C4-2B (cell line): ENCODE data around the gene COL4A2.

ENCODE experiments used
- ZFX ChIP-seq: fragments of 450-650 bp; IDR thresholded peaks from 2 replicates; pipeline ENCODE4 v1.6.1; 2017
- TF ChIP-seq, protein P1 (sequence below): fragments of 450-650 bp; conservative IDR thresholded peaks from 2 replicates; pipeline ENCODE4 v1.5.1; 2017; ENCODE audit warnings: mild to moderate bottlenecking

DNA sequence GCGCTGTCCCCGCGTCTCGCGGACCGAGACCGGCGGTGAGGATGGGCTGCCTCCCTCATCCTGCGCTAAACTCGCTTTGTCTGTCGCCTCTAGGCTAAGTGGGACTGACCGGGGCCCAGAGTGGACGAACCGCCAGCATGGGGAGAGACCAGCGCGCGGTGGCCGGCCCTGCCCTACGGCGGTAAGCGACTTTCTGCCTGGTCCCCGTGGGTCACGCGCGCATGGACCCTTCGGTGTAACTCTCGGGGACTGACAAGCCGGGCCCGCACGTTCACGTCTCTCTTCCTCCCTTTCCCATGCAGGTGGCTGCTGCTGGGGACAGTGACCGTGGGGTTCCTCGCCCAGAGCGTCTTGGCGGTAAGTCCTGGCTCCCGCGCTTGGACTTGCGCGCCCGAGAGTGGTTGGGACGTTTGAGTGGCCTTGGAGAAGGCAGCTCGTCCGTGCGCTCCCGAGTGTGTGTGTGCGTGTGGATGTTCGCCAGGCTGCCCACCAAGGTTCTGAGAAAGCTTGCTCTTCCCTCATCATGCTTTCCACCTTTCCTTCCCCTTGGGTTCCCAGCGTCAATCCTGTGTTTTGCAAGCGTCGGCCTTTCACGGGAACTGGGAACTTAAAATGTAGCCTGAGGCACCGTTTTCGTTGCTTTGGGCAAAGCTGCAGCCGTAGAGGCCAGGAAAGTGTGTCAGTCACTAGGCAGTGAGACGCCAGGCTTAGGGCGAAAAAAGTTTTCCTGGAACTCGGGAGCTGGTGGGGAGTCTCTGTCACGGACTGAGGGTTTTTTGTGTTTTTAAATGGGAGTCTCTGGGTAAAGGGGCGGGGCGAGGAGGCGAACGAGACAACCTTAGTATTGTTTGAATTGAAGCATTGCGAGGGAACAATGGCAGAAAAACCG lies 927 bp downstream of the COL4A2 start:
- TF ChIP-seq, protein P1, sequence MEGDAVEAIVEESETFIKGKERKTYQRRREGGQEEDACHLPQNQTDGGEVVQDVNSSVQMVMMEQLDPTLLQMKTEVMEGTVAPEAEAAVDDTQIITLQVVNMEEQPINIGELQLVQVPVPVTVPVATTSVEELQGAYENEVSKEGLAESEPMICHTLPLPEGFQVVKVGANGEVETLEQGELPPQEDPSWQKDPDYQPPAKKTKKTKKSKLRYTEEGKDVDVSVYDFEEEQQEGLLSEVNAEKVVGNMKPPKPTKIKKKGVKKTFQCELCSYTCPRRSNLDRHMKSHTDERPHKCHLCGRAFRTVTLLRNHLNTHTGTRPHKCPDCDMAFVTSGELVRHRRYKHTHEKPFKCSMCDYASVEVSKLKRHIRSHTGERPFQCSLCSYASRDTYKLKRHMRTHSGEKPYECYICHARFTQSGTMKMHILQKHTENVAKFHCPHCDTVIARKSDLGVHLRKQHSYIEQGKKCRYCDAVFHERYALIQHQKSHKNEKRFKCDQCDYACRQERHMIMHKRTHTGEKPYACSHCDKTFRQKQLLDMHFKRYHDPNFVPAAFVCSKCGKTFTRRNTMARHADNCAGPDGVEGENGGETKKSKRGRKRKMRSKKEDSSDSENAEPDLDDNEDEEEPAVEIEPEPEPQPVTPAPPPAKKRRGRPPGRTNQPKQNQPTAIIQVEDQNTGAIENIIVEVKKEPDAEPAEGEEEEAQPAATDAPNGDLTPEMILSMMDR: no peak
- TF ChIP-seq ZFX: no peak
